B cell (primary cell): Measurements from ENCODE around the gene MMP11. TPM values are rescaled to one million over a fixed set of nuclear protein-coding genes. Genes with fewer than 3 reads are reported as not detected.

ENCODE experiments used
- ATAC-seq: fragments of 200-7000 bp; cut with Tn5 transposase; one replicate; pipeline ENCODE4 v1.10.0; 2021; ENCODE audit warnings: low read depth, mild to moderate bottlenecking, moderate number of reproducible peaks, moderate library complexity
- CTCF ChIA-PET: fragments of 350-600 bp; sonication (Branson Sonifier 250); formaldehyde crosslinking; loops from one replicate; lab custom pipeline; 2021; ENCODE audit warnings: antibody characterized with exemption, inconsistent platforms; lab: Charles Lee
- POLR2A ChIA-PET: fragments of 350-600 bp; sonication (Branson Sonifier 250); formaldehyde crosslinking; loops from one replicate; lab custom pipeline; 2021; ENCODE audit warnings: antibody characterized with exemption; lab: Charles Lee
- DNase-seq: peaks from one replicate; pipeline ENCODE4 v3.0.0; 2013
- H2AFZ ChIP-seq: 2 replicates; pipeline ENCODE4 v1.6.1; 2012; ENCODE audit warnings: mild to moderate bottlenecking, low read depth, low read length; ENCODE audit not compliant: insufficient read depth, poor library complexity, severe bottlenecking
- H3K27ac ChIP-seq, 2 donors: 1 replicate in 1 of 2; 2 replicates in 1 of 2; pipeline ENCODE4 v1.5.1; 2012 to 2013; ENCODE audit warnings: low read length in 2 of 2, mild to moderate bottlenecking in 2 of 2, moderate library complexity in 1 of 2
- H3K27me3 ChIP-seq, 4 experiments: fragments of 200-600 bp in 1 of 4; sonication (generic) in 1 of 4; replicated peaks in 1 of 4; 1 replicate in 2 of 4; 2 replicates in 2 of 4; pipeline versions ENCODE4 v1.6.1 to v1.7.0; 2013 to 2016; ENCODE audit warnings: low read length in 3 of 4, mild to moderate bottlenecking in 2 of 4, mixed read lengths in 1 of 4, moderate library complexity in 1 of 4; ENCODE audit not compliant: insufficient read depth in 4 of 4, control insufficient read depth in 3 of 4; ENCODE audit errors: control extremely low read depth in 1 of 4
- H3K36me3 ChIP-seq, 2 experiments: replicated peaks in 1 of 2; 1 replicate in 1 of 2; 2 replicates in 1 of 2; pipeline versions ENCODE4 v1.6.1 to v1.7.1; 2013; ENCODE audit warnings: low read length in 1 of 2; ENCODE audit not compliant: insufficient read depth in 2 of 2, control insufficient read depth in 1 of 2; ENCODE audit errors: control extremely low read depth in 1 of 2, extremely low read depth in 1 of 2
- H3K4me1 ChIP-seq, 2 donors: fragments of 200-600 bp in 1 of 2; sonication (generic) in 1 of 2; 1 replicate in 1 of 2; 2 replicates in 1 of 2; pipeline versions ENCODE4 v1.5.1 to v1.6.1; 2013 to 2017; ENCODE audit warnings: low read length in 2 of 2; ENCODE audit not compliant: control insufficient read depth in 2 of 2, insufficient read depth in 2 of 2
- H3K4me2 ChIP-seq: replicated peaks from 2 replicates; pipeline ENCODE3; 2012; ENCODE audit warnings: mild to moderate bottlenecking, low read depth, low read length; ENCODE audit not compliant: poor library complexity, severe bottlenecking
- H3K4me3 ChIP-seq, 5 experiments: fragments of 200-600 bp in 1 of 5; sonication (generic) in 1 of 5; 1 replicate in 3 of 5; 2 replicates in 2 of 5; pipeline versions ENCODE4 v1.5.1 to v1.7.0; 2011 to 2016; ENCODE audit warnings: low read length in 4 of 5, mild to moderate bottlenecking in 4 of 5, low read depth in 2 of 5, control low read depth in 1 of 5, moderate library complexity in 1 of 5; ENCODE audit not compliant: insufficient read depth in 1 of 5; ENCODE audit errors: control extremely low read depth in 1 of 5, extremely low read depth in 1 of 5
- H3K79me2 ChIP-seq: fragments of 200-600 bp; sonication (generic); one replicate; pipeline ENCODE4 v1.6.0; 2016; ENCODE audit warnings: low read length; ENCODE audit not compliant: control insufficient read depth, insufficient read depth
- H3K9ac ChIP-seq: fragments of 200-600 bp; sonication (generic); 2 replicates; pipeline ENCODE4 v1.6.1; 2017; ENCODE audit warnings: mild to moderate bottlenecking, low read length, moderate library complexity
- H3K9me3 ChIP-seq, 3 donors: one replicate each; pipeline versions ENCODE4 v1.6.1 to v1.7.1; 2013; ENCODE audit warnings: low read length in 2 of 3; ENCODE audit not compliant: control insufficient read depth in 2 of 3, insufficient read depth in 1 of 3; ENCODE audit errors: control extremely low read depth in 1 of 3
- H4K20me1 ChIP-seq: 2 replicates; pipeline ENCODE4 v1.6.0; 2012; ENCODE audit warnings: mild to moderate bottlenecking, low read length; ENCODE audit not compliant: insufficient read depth, control insufficient read depth, poor library complexity, severe bottlenecking
- H3K27ac Mint-ChIP-seq: one replicate; pipeline ENCODE4 v1.8.0; 2021; ENCODE audit warnings: mixed read lengths
- H3K27me3 Mint-ChIP-seq: one replicate; pipeline ENCODE4 v1.8.0; 2021; ENCODE audit warnings: mixed read lengths
- H3K4me1 Mint-ChIP-seq: one replicate; pipeline ENCODE4 v1.8.0; 2021; ENCODE audit warnings: mixed read lengths
- H3K4me3 Mint-ChIP-seq: one replicate; pipeline ENCODE4 v1.8.0; 2021; ENCODE audit warnings: mixed read lengths
- H3K9me3 Mint-ChIP-seq: one replicate; pipeline ENCODE4 v1.8.0; 2022; ENCODE audit warnings: mixed read lengths; ENCODE audit not compliant: insufficient read depth
- EZH2 ChIP-seq: IDR thresholded peaks from 2 replicates; pipeline ENCODE4 v1.6.1; 2012; ENCODE audit warnings: borderline replicate concordance, low read depth, mild to moderate bottlenecking, moderate library complexity, low read length; ENCODE audit not compliant: insufficient read depth, poor library complexity, severe bottlenecking
- WGBS: methylation state at CpG from one replicate; pipeline ENCODE4 v1.1.5; 2013; ENCODE audit warnings: missing lambda C conversion rate; ENCODE audit not compliant: insufficient coverage; 5-methylcytosine and 5-hydroxymethylcytosine counted together
- intact Hi-C: fragments of 100-400 bp; cut with micrococcal nuclease; formaldehyde crosslinking; loops from one replicate; pipeline ENCODE4 v1.10.0; 2022
- polyA plus RNA-seq: library from polyadenylated mRNA; depleted of rRNA; stranded (reverse); fragments of >200 nt; gene quantifications from 2 replicates; pipeline ENCODE4 v1.2.3, GENCODE V29; 2012
- total RNA-seq, 2 donors: library from RNA; stranded (reverse); fragments of 120-200 nt in 1 of 2; gene quantifications; 1 replicate in 1 of 2; 2 replicates in 1 of 2; pipeline versions ENCODE4 v1.2.3 to v1.2.4, GENCODE V29; 2013 to 2022
- TF ChIP-seq, protein P1 (sequence below): fragments of 200-600 bp; IDR thresholded peaks from one replicate; pipeline ENCODE4 v1.8.0; 2022; ENCODE audit warnings: antibody characterized with exemption, mild to moderate bottlenecking

MMP11 gene
- total and polyA plus RNA-seq, 2 donors (not counting 1 experiment from before 2014, with no cell fraction given), result 11.6 to 19.0 TPM

DNA sequence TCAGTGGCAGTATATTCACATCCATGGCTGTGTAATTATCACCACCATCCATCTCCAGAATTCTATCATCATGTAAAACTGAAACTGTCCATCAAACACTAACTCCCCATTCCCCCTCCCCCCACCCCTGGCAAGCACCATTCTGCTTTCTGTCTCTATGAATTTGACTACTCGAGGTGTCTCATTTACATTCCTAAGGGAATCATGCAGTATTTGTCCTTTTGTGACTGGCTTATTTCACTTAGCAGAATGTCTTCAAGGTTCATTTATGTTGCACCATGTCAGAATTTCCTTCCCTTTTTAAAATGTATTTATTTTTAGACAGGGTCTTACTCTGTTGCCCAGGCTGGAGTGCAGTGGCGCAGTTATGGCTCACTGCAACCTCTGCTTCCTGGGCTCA, 45.9 kb downstream of the MMP11 start:
- H3K4me1 Mint-ChIP-seq, result peaks cover 55% of the 10 kb centered on the region
- DNase-seq, result peak; percentile 22
- ChIA-PET CTCF (no interaction called here), POLR2A (no interaction called here)
- 0% methylated on average over 1 of the region's 2 CpGs for WGBS
- no peaks in the 10 kb centered on the region for H3K27me3 Mint-ChIP-seq
- no peak for ATAC-seq
- H3K79me2 ChIP-seq, result peaks cover 59% of the 10 kb centered on the region
- H3K9me3 ChIP-seq, result no peaks in the 10 kb centered on the region
- peak overlapping the region in 1 of 5 experiments; percentile 29 for H3K4me3 ChIP-seq
- H3K9me3 Mint-ChIP-seq, result no peaks in the 10 kb centered on the region
- H3K4me3 Mint-ChIP-seq, result peak overlapping the region; percentile 44
- peaks cover 8 to 65% of the 10 kb centered on the region in 2 experiments for H3K36me3 ChIP-seq
- H3K27me3 ChIP-seq, result no peaks in the 10 kb centered on the region
- H3K4me1 ChIP-seq, result peaks cover 43% of the 10 kb centered on the region in 2 donors
- H3K27ac ChIP-seq, result peak overlapping the region; percentile 6 to 43
- intact Hi-C loops, result no loop called here
- TF ChIP-seq EZH2, result no peak
- TF ChIP-seq, protein P1, sequence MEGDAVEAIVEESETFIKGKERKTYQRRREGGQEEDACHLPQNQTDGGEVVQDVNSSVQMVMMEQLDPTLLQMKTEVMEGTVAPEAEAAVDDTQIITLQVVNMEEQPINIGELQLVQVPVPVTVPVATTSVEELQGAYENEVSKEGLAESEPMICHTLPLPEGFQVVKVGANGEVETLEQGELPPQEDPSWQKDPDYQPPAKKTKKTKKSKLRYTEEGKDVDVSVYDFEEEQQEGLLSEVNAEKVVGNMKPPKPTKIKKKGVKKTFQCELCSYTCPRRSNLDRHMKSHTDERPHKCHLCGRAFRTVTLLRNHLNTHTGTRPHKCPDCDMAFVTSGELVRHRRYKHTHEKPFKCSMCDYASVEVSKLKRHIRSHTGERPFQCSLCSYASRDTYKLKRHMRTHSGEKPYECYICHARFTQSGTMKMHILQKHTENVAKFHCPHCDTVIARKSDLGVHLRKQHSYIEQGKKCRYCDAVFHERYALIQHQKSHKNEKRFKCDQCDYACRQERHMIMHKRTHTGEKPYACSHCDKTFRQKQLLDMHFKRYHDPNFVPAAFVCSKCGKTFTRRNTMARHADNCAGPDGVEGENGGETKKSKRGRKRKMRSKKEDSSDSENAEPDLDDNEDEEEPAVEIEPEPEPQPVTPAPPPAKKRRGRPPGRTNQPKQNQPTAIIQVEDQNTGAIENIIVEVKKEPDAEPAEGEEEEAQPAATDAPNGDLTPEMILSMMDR, result no peak
- no peak overlapping the region for H2AFZ ChIP-seq
- peaks cover 6% of the 10 kb centered on the region for H4K20me1 ChIP-seq
- H3K27ac Mint-ChIP-seq, result peak overlapping the region; percentile 93
- no peak overlapping the region for H3K9ac ChIP-seq
- peak overlapping the region; percentile 67 for H3K4me2 ChIP-seq

DNA sequence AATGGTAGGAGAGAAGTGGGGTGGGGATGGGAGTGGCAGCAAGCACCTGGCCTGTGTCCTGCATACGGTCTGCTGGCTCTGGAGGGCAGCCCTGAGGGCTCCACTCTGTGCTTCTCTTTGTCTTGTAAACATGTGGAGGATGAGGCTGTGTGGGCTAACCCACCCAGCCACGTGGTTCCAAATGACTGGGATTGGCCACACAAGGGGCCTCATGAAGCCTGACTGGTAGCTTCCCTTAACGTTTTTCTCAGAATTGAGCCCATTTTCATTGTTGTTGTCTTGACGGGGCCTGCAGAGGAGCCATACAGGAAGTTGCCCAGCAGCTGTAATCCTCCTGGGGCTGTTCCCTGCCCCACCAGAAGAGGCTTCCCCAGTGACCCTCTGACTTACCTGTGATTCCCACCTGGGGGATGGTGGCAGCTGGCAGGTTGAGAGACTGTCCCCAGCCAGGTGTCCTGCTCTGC, 48.1 kb downstream of the MMP11 start:
- H3K27me3 ChIP-seq, result no peaks in the 10 kb centered on the region
- no peak for TF ChIP-seq EZH2
- TF ChIP-seq, protein P1, result no peak
- intact Hi-C loops, result loop anchor here (2.0 kb wide), 2 partner anchors 18 to 20 kb away; partner anchors contain the start of gene DERL3
- peak overlapping the region; percentile 3 for H3K9ac ChIP-seq
- peak; percentile 41 for DNase-seq
- 3% methylated on average over 4 of the region's 4 CpGs for WGBS
- H3K79me2 ChIP-seq, result peaks cover 69% of the 10 kb centered on the region
- peak; percentile 81 for ATAC-seq
- H3K27ac Mint-ChIP-seq, result peak overlapping the region; percentile 93
- H3K4me3 Mint-ChIP-seq, result peak overlapping the region; percentile 68
- peaks cover 8 to 80% of the 10 kb centered on the region in 2 experiments for H3K36me3 ChIP-seq
- no peaks in the 10 kb centered on the region for H3K9me3 Mint-ChIP-seq
- peaks cover 59% of the 10 kb centered on the region for H3K4me1 Mint-ChIP-seq
- POLR2A ChIA-PET, result interaction anchor here (1.0 to 1.5 kb wide), 5 partner anchors 17 to 50 kb away, joined by 3 to 8 read pairs (median 3); partner anchors contain the start of gene DERL3
- H2AFZ ChIP-seq, result no peak overlapping the region
- peaks cover 27% of the 10 kb centered on the region for H4K20me1 ChIP-seq
- H3K9me3 ChIP-seq, result no peaks in the 10 kb centered on the region
- peaks cover 43% of the 10 kb centered on the region in 2 donors for H3K4me1 ChIP-seq
- CTCF ChIA-PET, result interaction anchor here (0.6 to 1.7 kb wide), 8 partner anchors 15 to 177 kb away, joined by 3 to 7 read pairs (median 4); partner anchors contain the start of gene MMP11
- H3K4me2 ChIP-seq, result peak overlapping the region; percentile 51
- H3K27ac ChIP-seq, result peak overlapping the region; percentile 60 to 68
- H3K4me3 ChIP-seq, result no peak overlapping the region
- H3K27me3 Mint-ChIP-seq, result no peaks in the 10 kb centered on the region
